Retinal pigment epithelial cell (primary cell): ENCODE measurements around the gene ELOA.
"Not testable (repeated sequence)": the region's sequence is repeated elsewhere in the genome, so short reads cannot be mapped to it uniquely, and the experiment has no call there.

Experiments used
- DNase-seq: peaks from one replicate; pipeline ENCODE4 v3.0.0-alpha.2; 2010; ENCODE audit warnings: low read depth
- H3K4me3 ChIP-seq: 2 replicates; pipeline ENCODE4 v1.5.1; 2011; ENCODE audit warnings: mild to moderate bottlenecking, low read length, control low read depth, moderate library complexity
- TF ChIP-seq, protein P1 (sequence below): conservative IDR thresholded peaks from 2 replicates; pipeline ENCODE4 v1.5.1; 2011; ENCODE audit warnings: low read depth, low read length, control low read depth, inconsistent platforms

ELOA gene

DNA sequence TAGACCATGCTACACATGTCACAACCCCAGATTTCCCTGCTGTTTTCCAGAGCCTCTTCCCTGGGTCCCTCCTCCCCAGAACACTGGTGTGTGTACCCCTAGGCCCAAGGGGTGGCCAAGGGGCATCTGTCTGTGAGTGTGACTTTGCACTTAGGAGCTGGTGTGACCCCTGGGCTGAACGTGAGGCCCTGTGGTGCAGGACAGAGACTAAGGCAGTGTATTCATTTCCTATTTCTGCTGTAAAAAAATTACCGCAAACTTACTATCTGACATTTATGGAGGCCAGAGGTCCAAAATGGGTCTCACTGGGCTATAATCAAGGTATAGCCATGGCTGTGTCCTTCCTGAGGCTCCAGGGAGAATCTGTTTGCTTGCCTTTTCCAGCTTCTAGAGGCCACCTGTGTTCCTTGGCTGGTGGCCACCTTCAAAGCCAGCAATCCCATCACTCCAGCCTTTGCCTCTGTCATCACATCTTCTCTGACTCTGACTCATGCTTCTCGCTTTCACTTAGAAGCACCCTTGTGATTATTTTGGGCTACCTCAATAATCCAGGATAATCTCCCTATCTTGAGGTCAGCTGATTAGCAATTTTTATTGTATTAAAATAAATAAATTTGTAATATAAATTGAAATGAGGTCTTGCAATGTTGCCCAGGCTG is 24.0 kb upstream of the ELOA start:
- no peak for DNase-seq
- TF ChIP-seq, protein P1, sequence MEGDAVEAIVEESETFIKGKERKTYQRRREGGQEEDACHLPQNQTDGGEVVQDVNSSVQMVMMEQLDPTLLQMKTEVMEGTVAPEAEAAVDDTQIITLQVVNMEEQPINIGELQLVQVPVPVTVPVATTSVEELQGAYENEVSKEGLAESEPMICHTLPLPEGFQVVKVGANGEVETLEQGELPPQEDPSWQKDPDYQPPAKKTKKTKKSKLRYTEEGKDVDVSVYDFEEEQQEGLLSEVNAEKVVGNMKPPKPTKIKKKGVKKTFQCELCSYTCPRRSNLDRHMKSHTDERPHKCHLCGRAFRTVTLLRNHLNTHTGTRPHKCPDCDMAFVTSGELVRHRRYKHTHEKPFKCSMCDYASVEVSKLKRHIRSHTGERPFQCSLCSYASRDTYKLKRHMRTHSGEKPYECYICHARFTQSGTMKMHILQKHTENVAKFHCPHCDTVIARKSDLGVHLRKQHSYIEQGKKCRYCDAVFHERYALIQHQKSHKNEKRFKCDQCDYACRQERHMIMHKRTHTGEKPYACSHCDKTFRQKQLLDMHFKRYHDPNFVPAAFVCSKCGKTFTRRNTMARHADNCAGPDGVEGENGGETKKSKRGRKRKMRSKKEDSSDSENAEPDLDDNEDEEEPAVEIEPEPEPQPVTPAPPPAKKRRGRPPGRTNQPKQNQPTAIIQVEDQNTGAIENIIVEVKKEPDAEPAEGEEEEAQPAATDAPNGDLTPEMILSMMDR: no peak

DNA sequence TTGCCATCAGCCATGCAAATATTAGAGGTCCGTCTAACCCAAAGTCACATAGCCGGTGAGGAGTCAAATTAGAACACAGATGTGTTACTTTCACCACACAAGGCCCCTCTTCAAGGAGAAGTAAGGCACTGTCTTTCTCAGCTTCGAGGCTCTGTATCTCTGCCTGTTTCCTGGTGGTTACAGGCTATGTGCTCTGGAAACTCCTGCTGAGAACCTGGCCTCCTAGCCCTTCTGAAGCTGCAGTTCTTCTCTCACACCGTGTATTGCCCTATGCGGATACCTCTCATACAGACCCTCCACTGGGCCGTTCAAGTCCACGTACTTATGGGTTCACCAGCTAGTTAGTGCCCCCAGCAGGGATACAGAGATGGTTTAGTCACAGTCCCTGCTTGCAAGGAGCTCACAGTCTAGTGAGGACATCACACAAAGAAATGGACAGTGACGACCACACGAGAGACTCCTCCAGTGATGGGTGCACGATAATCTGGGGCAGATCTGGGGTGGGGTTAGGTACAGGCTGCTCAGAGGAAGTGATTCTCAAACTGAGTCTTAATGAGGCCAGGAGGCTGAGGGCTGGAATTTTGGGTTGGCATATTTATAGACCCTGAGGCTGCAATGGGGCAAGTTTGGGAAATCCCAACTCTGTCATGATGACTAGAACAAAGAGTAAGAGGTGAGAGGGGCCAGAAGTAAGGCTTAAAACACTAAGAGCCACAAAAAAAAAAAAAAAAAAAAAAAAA is 22.8 kb upstream of the ELOA start:
- TF ChIP-seq, protein P1: no peak
- no peak overlapping the region for H3K4me3 ChIP-seq
- DNase-seq: no peak

More for the DNA sequence above, 24.0 kb upstream of the ELOA start:
- H3K4me3 ChIP-seq: no peak overlapping the region

DNA sequence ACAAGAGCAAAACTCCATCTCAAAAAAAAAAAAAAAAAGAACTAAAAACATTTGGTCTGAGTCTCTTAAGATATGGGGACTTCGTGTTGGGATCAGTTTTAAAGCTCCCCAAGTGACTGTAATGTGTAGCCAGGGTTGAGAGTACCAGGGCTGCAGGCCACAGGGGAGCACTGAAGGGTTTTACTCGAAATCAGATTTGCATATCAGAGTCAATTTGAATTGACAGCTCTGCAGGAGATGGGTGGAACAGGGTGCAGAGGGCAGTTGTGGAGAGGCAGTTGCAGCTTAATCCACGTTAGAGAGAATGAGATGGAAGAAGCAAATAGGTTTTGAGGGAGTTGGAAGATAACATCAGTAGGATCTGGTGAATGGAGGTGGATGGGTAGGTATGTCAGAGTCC is 20.6 kb upstream of the ELOA start:
- DNase-seq: no peak
- TF ChIP-seq, protein P1: no peak

DNA sequence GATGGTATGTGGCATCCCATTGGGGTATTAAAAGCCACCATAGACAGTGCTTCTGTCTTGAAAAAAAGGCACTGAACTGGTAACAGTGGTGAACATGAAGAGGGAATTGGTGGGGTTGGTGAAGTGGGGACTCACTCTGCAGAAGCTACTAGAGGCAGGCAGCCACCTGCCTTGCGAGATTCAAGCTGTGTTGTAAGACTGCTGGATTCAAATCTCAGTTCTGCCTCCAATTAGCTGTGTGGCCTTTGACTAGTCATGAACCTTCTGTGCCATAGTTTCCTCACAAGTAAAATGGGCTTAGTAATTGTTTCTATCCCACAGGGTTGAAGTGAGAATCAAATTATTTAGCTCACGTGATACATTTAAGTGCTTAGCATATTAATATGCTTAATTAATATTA is 16.6 kb upstream of the ELOA start:
- H3K4me3 ChIP-seq: no peak overlapping the region
- DNase-seq: no peak
- TF ChIP-seq, protein P1: no peak

More for the DNA sequence above, 20.6 kb upstream of the ELOA start:
- no peak overlapping the region for H3K4me3 ChIP-seq

DNA sequence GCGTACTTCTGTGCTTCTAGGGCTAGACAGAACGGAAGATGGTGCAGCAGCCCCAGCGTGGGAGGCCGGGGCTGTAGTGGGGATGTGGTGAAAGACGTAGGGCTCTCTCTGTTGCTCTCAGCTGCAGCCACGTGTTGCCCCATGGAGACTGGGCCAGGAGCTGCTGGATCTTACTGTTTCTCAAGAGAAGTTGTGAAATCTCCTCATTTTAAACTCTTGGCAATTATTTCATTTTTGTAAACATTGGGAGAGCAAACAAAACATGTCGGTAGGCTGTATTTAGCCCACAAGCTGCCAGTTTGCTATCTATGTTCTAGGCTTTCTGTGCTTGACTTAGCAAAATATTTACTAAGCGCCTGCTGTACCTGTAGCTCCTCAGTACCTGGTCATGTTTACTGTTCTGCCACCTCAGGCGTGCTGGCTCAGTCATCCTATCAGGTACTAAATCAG is 15.9 kb upstream of the ELOA start:
- no peak for DNase-seq
- H3K4me3 ChIP-seq: no peak overlapping the region
- TF ChIP-seq, protein P1: no peak

DNA sequence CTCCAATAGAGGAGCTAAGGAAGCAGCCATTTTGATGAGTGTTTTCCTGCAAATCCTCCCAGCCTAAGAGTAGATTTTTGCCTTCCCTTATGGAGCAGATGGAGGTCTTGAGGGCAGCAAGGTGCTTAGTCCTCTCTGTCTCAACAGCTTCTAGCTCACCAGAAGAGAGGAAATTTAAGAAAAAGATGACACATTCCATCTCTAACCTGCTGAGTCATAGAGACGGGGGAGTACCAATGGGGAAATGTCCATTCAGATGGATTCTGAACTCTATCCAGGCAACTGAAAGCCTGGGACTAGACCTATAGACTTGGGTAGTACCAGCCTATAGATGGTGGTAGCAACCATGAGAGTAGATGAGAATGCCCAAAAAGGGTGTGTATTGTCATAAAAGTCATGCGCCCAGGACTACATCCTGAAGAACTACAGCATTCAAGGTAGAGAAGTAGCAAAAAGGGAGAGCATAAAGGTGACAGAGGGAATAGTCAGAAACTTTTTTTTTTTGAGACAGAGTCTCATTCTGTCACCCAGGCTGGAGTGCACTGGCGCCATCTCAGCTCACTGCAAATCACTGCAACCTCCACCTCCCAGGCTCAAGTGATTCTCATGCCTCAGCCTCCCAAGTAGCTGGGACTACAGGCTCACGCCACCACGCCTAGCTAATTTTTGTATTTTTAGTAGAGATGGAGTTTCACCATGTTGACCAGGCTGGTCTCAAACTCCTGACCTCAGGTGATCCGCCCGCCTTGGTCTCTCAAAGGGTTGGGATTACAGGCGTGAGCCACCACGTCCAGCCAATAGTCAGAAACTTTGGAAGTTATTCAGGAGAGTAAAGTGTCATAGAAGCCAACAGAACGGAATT is 10.7 kb upstream of the ELOA start:
- TF ChIP-seq, protein P1: no peak

DNA sequence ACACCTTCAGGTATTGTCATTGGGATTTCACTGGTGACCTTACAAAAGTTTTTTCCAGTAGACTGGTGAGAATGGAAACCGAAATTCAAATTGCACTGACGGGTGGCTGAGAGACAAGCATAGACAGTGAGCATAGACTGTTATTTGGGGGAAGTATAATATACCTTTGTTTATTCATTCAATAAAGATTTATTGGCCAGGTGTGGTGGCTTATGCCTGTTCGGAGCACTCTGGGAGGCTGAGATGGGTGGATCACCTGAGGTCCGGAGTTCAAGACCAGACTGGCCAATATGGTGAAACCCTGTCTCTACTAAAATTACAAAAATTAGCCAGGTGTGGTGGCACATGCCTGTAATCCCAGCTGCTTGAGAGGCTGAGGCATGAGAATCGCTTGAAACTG is 10.0 kb upstream of the ELOA start:
- DNase-seq: not testable (repeated sequence)

More for the DNA sequence above, 10.7 kb upstream of the ELOA start:
- no peak overlapping the region for H3K4me3 ChIP-seq
- no peak for DNase-seq

More for the DNA sequence above, 10.0 kb upstream of the ELOA start:
- not testable (repeated sequence) for H3K4me3 ChIP-seq
